Mesendoderm (in vitro differentiated cells): ENCODE data around the gene PLEKHB1.
A peak's percentile ranks its signal among the peaks of the same experiment; 100 is the strongest.

ENCODE experiments used
- DNase-seq: peaks from one replicate; pipeline ENCODE4 v3.0.0; 2013
- H2AK5ac ChIP-seq: 2 replicates; pipeline ENCODE4 v1.6.1; 2013; ENCODE audit warnings: low read length, inconsistent platforms
- H2BK120ac ChIP-seq: 2 replicates; pipeline ENCODE4 v1.6.1; 2013; ENCODE audit warnings: low read depth, mild to moderate bottlenecking, low read length, moderate library complexity, mixed read lengths
- H2BK15ac ChIP-seq: replicated peaks from 2 replicates; pipeline ENCODE4 v1.6.1; 2013; ENCODE audit warnings: low read depth, mild to moderate bottlenecking, moderate library complexity
- H2BK5ac ChIP-seq: 2 replicates; pipeline ENCODE4 v1.6.1; 2013; ENCODE audit warnings: low read length, inconsistent platforms
- H3K18ac ChIP-seq: 2 replicates; pipeline ENCODE4 v1.6.1; 2013; ENCODE audit warnings: mild to moderate bottlenecking, low read length, mixed read lengths
- H3K23ac ChIP-seq: one replicate; pipeline ENCODE4 v1.6.1; 2013; ENCODE audit warnings: low read length
- H3K27ac ChIP-seq: 2 replicates; pipeline ENCODE4 v1.5.1; 2013; ENCODE audit warnings: low read depth, mild to moderate bottlenecking, inconsistent platforms, low read length, moderate library complexity
- H3K27me3 ChIP-seq: 2 replicates; pipeline ENCODE4 v1.6.1; 2013; ENCODE audit warnings: low read length, control low read depth, mild to moderate bottlenecking, inconsistent platforms; ENCODE audit not compliant: insufficient read depth, poor library complexity
- H3K36me3 ChIP-seq: 2 replicates; pipeline ENCODE4 v1.6.1; 2013; ENCODE audit warnings: low read length, inconsistent platforms; ENCODE audit not compliant: control insufficient read depth, insufficient read depth
- H3K4ac ChIP-seq: one replicate; pipeline ENCODE4 v1.6.1; 2013; ENCODE audit warnings: low read depth, mild to moderate bottlenecking, low read length, moderate library complexity
- H3K4me1 ChIP-seq: 2 replicates; pipeline ENCODE4 v1.6.1; 2013; ENCODE audit warnings: low read depth, low read length, inconsistent platforms; ENCODE audit not compliant: control insufficient read depth
- H3K4me2 ChIP-seq: 2 replicates; pipeline ENCODE4 v1.6.1; 2013; ENCODE audit warnings: low read length
- H3K4me3 ChIP-seq: 2 replicates; pipeline ENCODE4 v1.5.1; 2013; ENCODE audit warnings: mild to moderate bottlenecking, low read length
- H3K56ac ChIP-seq: one replicate; pipeline ENCODE4 v1.6.1; 2013; ENCODE audit warnings: low read length
- H3K79me1 ChIP-seq: 2 replicates; pipeline ENCODE4 v1.6.1; 2013; ENCODE audit warnings: low read length, inconsistent platforms
- H3K79me2 ChIP-seq: 2 replicates; pipeline ENCODE4 v1.6.1; 2013; ENCODE audit warnings: mild to moderate bottlenecking, low read length; ENCODE audit not compliant: control insufficient read depth, insufficient read depth
- H3K9ac ChIP-seq: 2 replicates; pipeline ENCODE4 v1.6.1; 2013; ENCODE audit warnings: low read length, inconsistent platforms
- H4K5ac ChIP-seq: one replicate; pipeline ENCODE4 v1.6.1; 2013; ENCODE audit warnings: low read length
- H4K8ac ChIP-seq: one replicate; pipeline ENCODE4 v1.6.1; 2013; ENCODE audit warnings: low read depth, mild to moderate bottlenecking, control low read depth, low read length, moderate library complexity
- WGBS: extraction: QIAGEN DNeasy Blood & Tissue Kit; methylation state at CpG from one replicate; pipeline ENCODE4 v1.1.7; 2013; ENCODE audit warnings: low lambda C conversion rate, missing lambda C conversion rate; ENCODE audit not compliant: insufficient coverage; ENCODE audit errors: extremely low coverage; 5-methylcytosine and 5-hydroxymethylcytosine counted together

PLEKHB1 gene

GRCh38 chr11:73653996-73654395 is 7.6 kb downstream of the PLEKHB1 start:
- Histone ChIP-seq H3K23ac (no peak overlapping the region), H3K4me3 (no peak overlapping the region), H4K8ac (no peak overlapping the region), H4K5ac (no peak overlapping the region), H3K4me2 (no peak overlapping the region), H3K18ac (no peak overlapping the region), H3K27ac (no peak overlapping the region), H3K56ac (no peak overlapping the region), H2BK120ac (no peak overlapping the region), H3K36me3 (no peaks in the 10 kb centered on the region), H3K4me1 (peaks cover 3% of the 10 kb centered on the region), H3K79me1 (no peaks in the 10 kb centered on the region), H3K27me3 (no peaks in the 10 kb centered on the region), H3K9ac (no peak overlapping the region), H2AK5ac (no peak overlapping the region), H2BK5ac (no peak overlapping the region), H3K4ac (no peak overlapping the region), H3K79me2 (no peaks in the 10 kb centered on the region), H2BK15ac (no peak overlapping the region)
- DNase-seq, result no peak
- no CpG with 5 or more reads among the region's 5 CpGs for WGBS

GRCh38 chr11:73654482-73655021 is 8.2 kb downstream of the PLEKHB1 start:
- H4K8ac ChIP-seq, result no peak overlapping the region
- peaks cover 3% of the 10 kb centered on the region for H3K4me1 ChIP-seq

DNA sequence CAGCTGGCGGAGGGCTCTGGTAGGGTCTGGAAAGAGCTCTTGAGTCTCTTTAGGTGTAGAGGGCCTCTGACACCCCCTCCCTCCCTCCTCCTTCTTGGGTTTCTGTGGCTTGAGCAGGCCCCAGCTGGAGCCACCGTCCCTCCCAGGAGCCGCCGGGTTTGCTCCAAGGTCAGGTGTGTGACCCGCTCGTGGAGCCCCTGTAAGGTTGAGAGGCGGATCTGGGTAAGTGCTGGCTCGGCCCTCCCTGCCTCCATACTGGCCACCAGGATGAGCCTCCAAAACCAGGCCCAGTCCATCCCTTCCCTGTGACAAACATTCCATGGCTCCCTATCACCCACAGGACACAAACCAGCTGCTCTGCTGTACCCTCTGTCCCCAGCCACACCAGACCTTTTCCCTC is 9.3 kb downstream of the PLEKHB1 start:
- H2AK5ac ChIP-seq, result no peak overlapping the region
- no CpG with 5 or more reads among the region's 8 CpGs for WGBS
- H3K4me1 ChIP-seq, result peaks cover 3% of the 10 kb centered on the region
- no peak overlapping the region for H4K8ac ChIP-seq
- H2BK15ac ChIP-seq, result no peak overlapping the region
- H3K36me3 ChIP-seq, result no peaks in the 10 kb centered on the region
- no peaks in the 10 kb centered on the region for H3K27me3 ChIP-seq
- H3K4me2 ChIP-seq, result no peak overlapping the region
- no peak overlapping the region for H3K4ac ChIP-seq
- no peak overlapping the region for H3K23ac ChIP-seq
- no peak for DNase-seq
- H3K56ac ChIP-seq, result no peak overlapping the region
- no peak overlapping the region for H3K27ac ChIP-seq
- no peaks in the 10 kb centered on the region for H3K79me1 ChIP-seq
- H2BK5ac ChIP-seq, result no peak overlapping the region
- no peaks in the 10 kb centered on the region for H3K79me2 ChIP-seq
- H4K5ac ChIP-seq, result no peak overlapping the region
- H3K4me3 ChIP-seq, result no peak overlapping the region
- no peak overlapping the region for H2BK120ac ChIP-seq
- no peak overlapping the region for H3K9ac ChIP-seq
- no peak overlapping the region for H3K18ac ChIP-seq

More at GRCh38 chr11:73654482-73655021, 8.2 kb downstream of the PLEKHB1 start:
- H2BK5ac ChIP-seq, result no peak overlapping the region
- H3K4me2 ChIP-seq, result no peak overlapping the region
- H3K4me3 ChIP-seq, result no peak overlapping the region
- no peaks in the 10 kb centered on the region for H3K36me3 ChIP-seq
- H2BK120ac ChIP-seq, result no peak overlapping the region
- H3K56ac ChIP-seq, result no peak overlapping the region
- H3K18ac ChIP-seq, result no peak overlapping the region
- no peaks in the 10 kb centered on the region for H3K79me2 ChIP-seq
- H3K9ac ChIP-seq, result no peak overlapping the region
- no peak overlapping the region for H3K23ac ChIP-seq
- no peak overlapping the region for H3K4ac ChIP-seq
- no peak overlapping the region for H2BK15ac ChIP-seq
- WGBS, result no CpG with 5 or more reads among the region's 7 CpGs
- H3K27ac ChIP-seq, result no peak overlapping the region
- no peak overlapping the region for H2AK5ac ChIP-seq
- H3K79me1 ChIP-seq, result no peaks in the 10 kb centered on the region
- no peaks in the 10 kb centered on the region for H3K27me3 ChIP-seq
- H4K5ac ChIP-seq, result no peak overlapping the region
- no peak for DNase-seq

DNA sequence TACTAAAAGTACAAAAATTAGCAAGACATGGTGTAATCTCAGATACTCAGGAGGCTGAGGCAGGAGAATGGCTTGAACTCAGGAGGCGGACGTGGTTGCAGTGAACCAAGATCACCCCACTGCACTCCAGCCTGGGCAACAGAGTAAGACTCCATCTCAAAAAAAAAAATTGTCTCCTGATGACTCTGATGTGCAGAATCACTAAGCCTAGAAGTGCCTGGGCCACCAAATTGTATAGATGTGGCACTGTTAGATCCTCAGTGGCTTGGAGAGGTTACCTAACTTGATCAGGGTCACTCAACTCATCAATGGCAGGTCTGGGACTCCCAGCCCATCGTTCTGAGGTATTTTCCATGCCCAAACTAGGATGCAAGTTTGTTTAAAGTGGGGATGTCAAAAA is 10.6 kb downstream of the PLEKHB1 start:
- no peak overlapping the region for H3K9ac ChIP-seq
- no peaks in the 10 kb centered on the region for H3K79me1 ChIP-seq
- no peak overlapping the region for H3K23ac ChIP-seq
- WGBS, result no CpG with 5 or more reads among the region's 3 CpGs
- H3K27me3 ChIP-seq, result no peaks in the 10 kb centered on the region
- no peak overlapping the region for H2BK120ac ChIP-seq
- no peaks in the 10 kb centered on the region for H3K36me3 ChIP-seq
- DNase-seq, result no peak
- H3K18ac ChIP-seq, result no peak overlapping the region
- H4K5ac ChIP-seq, result no peak overlapping the region
- no peak overlapping the region for H3K4ac ChIP-seq
- no peak overlapping the region for H3K27ac ChIP-seq
- H2BK15ac ChIP-seq, result no peak overlapping the region
- no peak overlapping the region for H4K8ac ChIP-seq
- H2AK5ac ChIP-seq, result no peak overlapping the region
- no peak overlapping the region for H3K4me3 ChIP-seq
- no peaks in the 10 kb centered on the region for H3K79me2 ChIP-seq
- peaks cover 3% of the 10 kb centered on the region for H3K4me1 ChIP-seq
- H2BK5ac ChIP-seq, result no peak overlapping the region
- H3K4me2 ChIP-seq, result no peak overlapping the region
- no peak overlapping the region for H3K56ac ChIP-seq

- no peak overlapping the region for H4K8ac ChIP-seq
- no peak overlapping the region for H3K56ac ChIP-seq
- no peak for DNase-seq
- H3K36me3 ChIP-seq, result no peaks in the 10 kb centered on the region
- H3K4me2 ChIP-seq, result no peak overlapping the region
- H2AK5ac ChIP-seq, result no peak overlapping the region
- H3K27ac ChIP-seq, result no peak overlapping the region
- H3K27me3 ChIP-seq, result no peaks in the 10 kb centered on the region
- H3K4ac ChIP-seq, result no peak overlapping the region
- H4K5ac ChIP-seq, result no peak overlapping the region
- H3K18ac ChIP-seq, result no peak overlapping the region
- no peak overlapping the region for H2BK15ac ChIP-seq
- H3K79me1 ChIP-seq, result no peaks in the 10 kb centered on the region
- no peak overlapping the region for H2BK120ac ChIP-seq
- H3K4me1 ChIP-seq, result peaks cover 9% of the 10 kb centered on the region
- no peaks in the 10 kb centered on the region for H3K79me2 ChIP-seq
- no peak overlapping the region for H2BK5ac ChIP-seq
- no peak overlapping the region for H3K9ac ChIP-seq
- no peak overlapping the region for H3K4me3 ChIP-seq
- H3K23ac ChIP-seq, result no peak overlapping the region
- WGBS, result no CpG with 5 or more reads among the region's 3 CpGs
These were observed 13.6 kb downstream of the PLEKHB1 start for GRCh38 chr11:73659961-73660360.

DNA sequence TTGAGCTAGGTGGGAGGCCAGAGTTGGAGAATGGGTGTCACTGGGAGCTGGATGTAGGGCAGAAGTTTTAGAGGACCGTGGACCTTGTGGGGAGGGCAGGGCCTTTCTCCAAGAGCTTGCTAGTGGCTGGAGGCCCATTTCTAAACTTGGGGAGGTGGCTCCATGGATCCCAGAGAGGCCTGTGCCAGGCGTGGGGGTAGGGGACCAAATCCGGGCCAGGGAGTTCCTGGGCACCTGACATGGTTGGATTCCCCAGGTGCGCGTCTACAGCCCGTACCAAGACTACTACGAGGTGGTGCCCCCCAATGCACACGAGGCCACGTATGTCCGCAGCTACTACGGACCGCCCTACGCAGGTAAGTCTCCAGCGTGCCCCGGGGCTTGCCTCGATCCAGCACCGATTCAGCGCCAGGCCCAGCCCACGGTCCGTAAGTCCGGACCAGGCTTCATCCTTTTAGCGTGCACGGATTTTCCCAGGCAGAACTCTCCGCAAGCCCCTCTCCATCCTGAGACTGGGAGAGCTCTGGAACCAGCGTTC is 14.2 kb downstream of the PLEKHB1 start:
- Histone ChIP-seq H2BK15ac (no peak overlapping the region), H3K4me2 (peak overlapping the region; percentile 12), H2BK120ac (no peak overlapping the region), H2AK5ac (no peak overlapping the region), H3K4ac (no peak overlapping the region), H4K8ac (no peak overlapping the region), H3K4me3 (no peak overlapping the region), H3K9ac (peak overlapping the region; percentile 38), H3K18ac (no peak overlapping the region), H4K5ac (no peak overlapping the region), H3K23ac (no peak overlapping the region), H3K4me1 (peaks cover 9% of the 10 kb centered on the region), H3K27ac (no peak overlapping the region), H3K56ac (peak overlapping the region; percentile 68), H3K79me2 (no peaks in the 10 kb centered on the region), H3K79me1 (no peaks in the 10 kb centered on the region), H3K36me3 (no peaks in the 10 kb centered on the region), H2BK5ac (no peak overlapping the region), H3K27me3 (no peaks in the 10 kb centered on the region)
- WGBS, result no CpG with 5 or more reads among the region's 25 CpGs
- DNase-seq, result no peak
